Thyroid gland (tissue), 4 donors: ENCODE results near the gene POU6F2. TPM values are rescaled to one million over a fixed set of nuclear protein-coding genes. Genes with fewer than 3 reads are reported as not detected.

Experiments used
- DNase-seq, 2 donors: peaks; one replicate each; pipeline ENCODE4 v3.0.0-alpha.2; 2019
- H3K27ac ChIP-seq, 3 donors: fragments of 200-600 bp; sonication (generic); 1 replicate in 2 of 3; 2 replicates in 1 of 3; pipeline ENCODE4 v1.5.1; 2016 to 2019; ENCODE audit warnings: mild to moderate bottlenecking in 1 of 3, moderate library complexity in 1 of 3
- H3K27me3 ChIP-seq: fragments of 200-600 bp; sonication (generic); one replicate; pipeline ENCODE4 v1.5.1; 2019
- H3K36me3 ChIP-seq, 2 donors: fragments of 200-600 bp; sonication (generic); one replicate each; pipeline ENCODE4 v1.5.1; 2016 to 2019
- H3K4me1 ChIP-seq, 2 donors: fragments of 200-600 bp; sonication (generic); one replicate each; pipeline ENCODE4 v1.5.1; 2017 to 2019
- H3K4me3 ChIP-seq, 3 donors: fragments of 200-600 bp; sonication (generic); replicated peaks in 1 of 3; 1 replicate in 2 of 3; 2 replicates in 1 of 3; pipeline ENCODE4 v1.5.1; 2016; ENCODE audit warnings: mild to moderate bottlenecking in 1 of 3
- H3K9me3 ChIP-seq: fragments of 200-600 bp; sonication (generic); one replicate; pipeline ENCODE4 v1.5.1; 2017
- POLR2A ChIP-seq, 2 donors: fragments of 450-650 bp; IDR thresholded peaks; one replicate each; pipeline ENCODE4 v1.6.1; 2017; ENCODE audit warnings: antibody characterized with exemption in 2 of 2, mild to moderate bottlenecking in 2 of 2, moderate library complexity in 1 of 2
- WGBS, 2 donors: methylation state at CpG; one replicate each; pipeline ENCODE4 v1.1.5; 2017; 5-methylcytosine and 5-hydroxymethylcytosine counted together
- intact Hi-C: fragments of 100-400 bp; cut with DNase I; formaldehyde crosslinking; loops from one replicate; pipeline ENCODE4 v1.15.1; 2023
- total RNA-seq, 4 donors: library from RNA; depleted of rRNA; stranded (reverse); fragments of >200 nt; gene quantifications; one replicate each; pipeline ENCODE4 v1.2.3, GENCODE V29; 2016
- TF ChIP-seq, protein P1 (sequence below), 6 experiments: fragments of 200-600 bp in 3 of 6; fragments of 450-650 bp in 3 of 6; sonication (generic) in 3 of 6; IDR thresholded peaks; one replicate each; pipeline ENCODE4 v1.5.1; 2016 to 2019; ENCODE audit warnings: antibody characterized with exemption in 6 of 6, mild to moderate bottlenecking in 2 of 6, inconsistent platforms in 1 of 6, moderate library complexity in 1 of 6

Gene POU6F2
- total RNA-seq, 4 donors from 2014 or later = 0.33 TPM; not detected in 3

- DNase-seq = no peak
- Histone ChIP-seq H3K27me3 (no peaks in the 10 kb centered on the region), H3K27ac (no peak overlapping the region), H3K4me3 (no peak overlapping the region), H3K4me1 (no peaks in the 10 kb centered on the region), H3K36me3 (no peaks in the 10 kb centered on the region), H3K9me3 (no peaks in the 10 kb centered on the region)
- TF ChIP-seq, protein P1, sequence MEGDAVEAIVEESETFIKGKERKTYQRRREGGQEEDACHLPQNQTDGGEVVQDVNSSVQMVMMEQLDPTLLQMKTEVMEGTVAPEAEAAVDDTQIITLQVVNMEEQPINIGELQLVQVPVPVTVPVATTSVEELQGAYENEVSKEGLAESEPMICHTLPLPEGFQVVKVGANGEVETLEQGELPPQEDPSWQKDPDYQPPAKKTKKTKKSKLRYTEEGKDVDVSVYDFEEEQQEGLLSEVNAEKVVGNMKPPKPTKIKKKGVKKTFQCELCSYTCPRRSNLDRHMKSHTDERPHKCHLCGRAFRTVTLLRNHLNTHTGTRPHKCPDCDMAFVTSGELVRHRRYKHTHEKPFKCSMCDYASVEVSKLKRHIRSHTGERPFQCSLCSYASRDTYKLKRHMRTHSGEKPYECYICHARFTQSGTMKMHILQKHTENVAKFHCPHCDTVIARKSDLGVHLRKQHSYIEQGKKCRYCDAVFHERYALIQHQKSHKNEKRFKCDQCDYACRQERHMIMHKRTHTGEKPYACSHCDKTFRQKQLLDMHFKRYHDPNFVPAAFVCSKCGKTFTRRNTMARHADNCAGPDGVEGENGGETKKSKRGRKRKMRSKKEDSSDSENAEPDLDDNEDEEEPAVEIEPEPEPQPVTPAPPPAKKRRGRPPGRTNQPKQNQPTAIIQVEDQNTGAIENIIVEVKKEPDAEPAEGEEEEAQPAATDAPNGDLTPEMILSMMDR (IDR thresholded peaks at IDR 0.05) = no peak
- TF ChIP-seq POLR2A (IDR thresholded peaks at IDR 0.05) = no peak
- WGBS, 2 donors = 45 to 65% methylated on average over 2 of the region's 2 CpGs
- intact Hi-C loops = no loop called here
These were observed 113.4 kb downstream of the POU6F2 start for GRCh38 chr7:39091145-39091544.

DNA sequence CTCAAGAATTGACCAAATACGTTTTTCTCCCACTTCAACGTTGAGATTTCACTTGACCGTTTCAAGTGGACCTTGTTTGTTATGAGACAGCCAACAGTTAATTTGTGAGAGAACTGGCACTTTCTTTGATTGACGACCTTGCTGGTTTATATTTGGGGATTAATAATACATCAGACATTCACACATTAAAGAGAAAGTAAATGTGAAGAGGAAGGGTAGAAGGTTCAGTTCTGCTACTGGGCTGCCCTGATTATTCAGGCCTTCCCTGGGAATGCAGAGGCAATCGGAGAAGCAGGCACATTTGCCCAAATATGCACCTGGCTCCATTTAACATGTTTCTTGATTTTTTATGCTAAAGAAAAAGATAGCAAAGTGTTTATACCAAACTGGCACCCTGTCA is 114.1 kb downstream of the POU6F2 start:
- intact Hi-C loops = no loop called here
- no peaks in the 10 kb centered on the region for H3K27me3 ChIP-seq
- H3K36me3 ChIP-seq = no peaks in the 10 kb centered on the region
- no peak overlapping the region for H3K27ac ChIP-seq
- TF ChIP-seq POLR2A (IDR thresholded peaks at IDR 0.05) = no peak
- TF ChIP-seq, protein P1 (IDR thresholded peaks at IDR 0.05) = no peak
- no peaks in the 10 kb centered on the region for H3K9me3 ChIP-seq
- 52% methylated on average over 5 of the region's 5 CpGs for WGBS, 2 donors
- H3K4me3 ChIP-seq = no peak overlapping the region
- no peaks in the 10 kb centered on the region for H3K4me1 ChIP-seq
- DNase-seq = no peak

DNA sequence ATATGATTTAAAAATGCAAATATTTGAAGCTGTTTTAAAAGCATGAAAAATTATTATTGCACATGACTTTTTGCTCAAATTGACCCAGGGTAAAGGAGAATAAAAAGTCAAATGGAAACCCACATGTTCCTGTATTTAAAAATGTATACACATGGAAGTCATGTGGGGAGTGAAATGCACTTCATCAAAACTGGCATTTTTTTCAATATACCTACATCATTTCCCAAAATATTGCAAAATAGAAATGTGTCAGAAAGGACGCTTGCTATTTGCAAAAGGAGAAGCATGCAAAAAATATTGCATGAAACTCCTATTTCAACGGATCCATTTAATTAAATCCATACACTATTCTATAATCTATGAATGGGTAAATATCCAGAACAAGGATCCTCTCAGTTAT is 117.0 kb downstream of the POU6F2 start:
- intact Hi-C loops = no loop called here
- H3K27me3 ChIP-seq = no peaks in the 10 kb centered on the region
- TF ChIP-seq, protein P1 (IDR thresholded peaks at IDR 0.05) = no peak
- TF ChIP-seq POLR2A (IDR thresholded peaks at IDR 0.05) = no peak
- H3K9me3 ChIP-seq = no peaks in the 10 kb centered on the region
- no peak overlapping the region for H3K27ac ChIP-seq
- no peak overlapping the region for H3K4me3 ChIP-seq
- no peaks in the 10 kb centered on the region for H3K36me3 ChIP-seq
- 82 to 87% methylated on average over 2 of the region's 2 CpGs for WGBS, 2 donors
- no peak for DNase-seq
- no peaks in the 10 kb centered on the region for H3K4me1 ChIP-seq

DNA sequence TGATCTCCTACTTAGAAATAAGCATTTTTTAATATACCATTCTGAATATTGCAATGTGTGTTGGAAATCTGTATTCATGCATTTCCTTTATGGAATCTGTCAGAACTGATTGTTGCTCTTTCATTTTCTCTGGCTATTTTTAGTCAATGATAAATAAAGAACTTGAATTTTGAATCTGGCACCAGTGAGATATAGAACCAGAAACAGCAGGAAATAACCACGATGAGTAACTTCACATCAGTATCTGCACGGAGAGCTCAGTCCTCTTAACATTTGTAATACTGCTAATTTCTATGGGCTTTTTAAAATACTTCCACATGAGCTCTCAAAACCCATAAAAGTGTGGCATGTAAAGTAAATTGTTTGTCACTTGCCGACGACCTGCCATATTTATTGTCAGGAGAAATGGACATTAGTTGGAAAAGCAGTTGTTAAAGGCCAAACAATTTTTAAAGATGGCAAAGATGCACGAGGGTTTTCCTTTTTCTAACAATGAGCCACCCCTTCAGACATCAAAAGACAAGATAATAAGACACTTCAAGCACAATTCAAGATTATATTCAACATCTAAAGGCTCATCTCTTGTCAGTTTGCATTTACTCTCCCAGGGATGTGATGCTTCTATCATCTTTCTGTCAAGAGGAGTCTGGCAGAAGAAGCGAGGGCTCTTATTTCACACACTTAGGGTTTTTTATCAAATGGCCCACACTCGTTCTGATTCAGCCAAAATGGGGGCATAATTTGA is 118.3 kb downstream of the POU6F2 start:
- H3K36me3 ChIP-seq = no peaks in the 10 kb centered on the region
- H3K4me1 ChIP-seq = no peaks in the 10 kb centered on the region
- H3K27ac ChIP-seq = no peak overlapping the region
- DNase-seq = no peak
- TF ChIP-seq, protein P1 (IDR thresholded peaks at IDR 0.05) = no peak
- no peak for TF ChIP-seq POLR2A (IDR thresholded peaks at IDR 0.05)
- H3K27me3 ChIP-seq = no peaks in the 10 kb centered on the region
- WGBS, 2 donors = 75 to 77% methylated on average over 7 of the region's 7 CpGs
- intact Hi-C loops = no loop called here
- no peaks in the 10 kb centered on the region for H3K9me3 ChIP-seq
- H3K4me3 ChIP-seq = no peak overlapping the region

GRCh38 chr7:39098506-39098905 is 120.8 kb downstream of the POU6F2 start:
- Histone ChIP-seq H3K4me3 (no peak overlapping the region), H3K27me3 (no peaks in the 10 kb centered on the region), H3K9me3 (no peaks in the 10 kb centered on the region), H3K36me3 (no peaks in the 10 kb centered on the region), H3K4me1 (no peaks in the 10 kb centered on the region), H3K27ac (no peak overlapping the region)
- DNase-seq = no peak
- WGBS, 2 donors = 91 to 93% methylated on average over 3 of the region's 3 CpGs
- TF ChIP-seq POLR2A (IDR thresholded peaks at IDR 0.05) = no peak
- TF ChIP-seq, protein P1 (IDR thresholded peaks at IDR 0.05) = no peak
- intact Hi-C loops = no loop called here
